GM23338 (cell line): Measurements from ENCODE around the gene KLK11.

Source experiments
- CTCF ChIP-seq, 2 experiments: fragments of 200-600 bp in 1 of 2; sonication (generic) in 1 of 2; conservative IDR thresholded peaks; 2 replicates each; pipeline versions ENCODE4 v1.5.1 to v1.6.1; 2016 to 2017; ENCODE audit warnings: antibody characterized with exemption in 2 of 2, low read depth in 2 of 2, mild to moderate bottlenecking in 2 of 2, moderate library complexity in 1 of 2
- EZH2 ChIP-seq: fragments of 200-600 bp; sonication (generic); IDR thresholded peaks from one replicate; pipeline ENCODE4 v1.8.0; 2017; ENCODE audit warnings: antibody characterized with exemption, mild to moderate bottlenecking, low read depth; ENCODE audit not compliant: unreplicated experiment
- POLR2AphosphoS5 ChIP-seq: IDR thresholded peaks from 2 replicates; pipeline ENCODE4 v1.6.1; 2016; ENCODE audit warnings: antibody characterized with exemption, low read depth

GRCh38 chr19:51065221-51065960 is 39.0 kb upstream of the KLK11 start:
- TF ChIP-seq CTCF (conservative IDR thresholded peaks at IDR 0.05; ENCODE audit: low read depth in 2 of 2), result no peak
- TF ChIP-seq POLR2AphosphoS5, result no peak
- no peak for TF ChIP-seq EZH2
